Mononuclear cell (primary cell): Measurements from ENCODE around the gene PDE8B. TPM values are rescaled to one million over a fixed set of nuclear protein-coding genes. Genes with fewer than 3 reads are reported as not detected.
"Not testable (repeated sequence)": the region's sequence is repeated elsewhere in the genome, so short reads cannot be mapped to it uniquely, and the experiment has no call there.

Source experiments
- H3K27me3 ChIP-seq: 2 replicates; pipeline ENCODE4 v1.6.0; 2011; ENCODE audit warnings: low read length, control low read depth; ENCODE audit not compliant: insufficient read depth
- H3K4me1 ChIP-seq: 2 replicates; pipeline ENCODE4 v1.5.1; 2011; ENCODE audit warnings: mild to moderate bottlenecking, low read length, control low read depth; ENCODE audit not compliant: insufficient read depth
- H3K4me3 ChIP-seq: 2 replicates; pipeline ENCODE4 v1.5.1; 2011; ENCODE audit warnings: mild to moderate bottlenecking, low read length, moderate library complexity
- H3K9me3 ChIP-seq: 2 replicates; pipeline ENCODE4 v1.5.1; 2011; ENCODE audit warnings: low read depth, mild to moderate bottlenecking, control low read depth, low read length
- total RNA-seq: library from RNA; depleted of rRNA; stranded (reverse); fragments of >200 nt; gene quantifications from one replicate; pipeline ENCODE4 v1.2.3, GENCODE V29; 2012

The PDE8B gene
- total RNA-seq, 1 donor, result 0.21 TPM

GRCh38 chr5:77356740-77357139 lies 146.3 kb downstream of the PDE8B start:
- no peaks in the 10 kb centered on the region for H3K9me3 ChIP-seq
- H3K27me3 ChIP-seq, result no peaks in the 10 kb centered on the region
- no peaks in the 10 kb centered on the region for H3K4me1 ChIP-seq
- no peak overlapping the region for H3K4me3 ChIP-seq

- H3K4me3 ChIP-seq, result no peak overlapping the region
- H3K9me3 ChIP-seq, result no peaks in the 10 kb centered on the region
- H3K27me3 ChIP-seq, result no peaks in the 10 kb centered on the region
Measured at GRCh38 chr5:77358255-77359205, 148.1 kb downstream of the PDE8B start.

GRCh38 chr5:77359231-77359630 lies 148.8 kb downstream of the PDE8B start:
- H3K4me1 ChIP-seq, result no peaks in the 10 kb centered on the region
- no peaks in the 10 kb centered on the region for H3K27me3 ChIP-seq
- no peaks in the 10 kb centered on the region for H3K9me3 ChIP-seq
- no peak overlapping the region for H3K4me3 ChIP-seq

More at GRCh38 chr5:77358255-77359205, 148.1 kb downstream of the PDE8B start:
- H3K4me1 ChIP-seq, result no peaks in the 10 kb centered on the region

- no peak overlapping the region for H3K4me3 ChIP-seq
- no peaks in the 10 kb centered on the region for H3K27me3 ChIP-seq
- no peaks in the 10 kb centered on the region for H3K9me3 ChIP-seq
- no peaks in the 10 kb centered on the region for H3K4me1 ChIP-seq
Measured at GRCh38 chr5:77360381-77360780, 149.9 kb downstream of the PDE8B start.

- Histone ChIP-seq H3K27me3 (no peaks in the 10 kb centered on the region), H3K4me1 (no peaks in the 10 kb centered on the region), H3K4me3 (no peak overlapping the region), H3K9me3 (no peaks in the 10 kb centered on the region)
Measured at GRCh38 chr5:77360973-77361372, 150.5 kb downstream of the PDE8B start.

GRCh38 chr5:77366717-77367500 lies 156.4 kb downstream of the PDE8B start:
- Histone ChIP-seq H3K4me1 (no peaks in the 10 kb centered on the region), H3K27me3 (no peaks in the 10 kb centered on the region), H3K4me3 (no peak overlapping the region), H3K9me3 (no peaks in the 10 kb centered on the region)

- H3K9me3 ChIP-seq, result no peaks in the 10 kb centered on the region
- no peaks in the 10 kb centered on the region for H3K27me3 ChIP-seq
Measured at GRCh38 chr5:77367741-77368140, 157.3 kb downstream of the PDE8B start.

GRCh38 chr5:77368367-77368766 lies 157.9 kb downstream of the PDE8B start:
- Histone ChIP-seq H3K27me3 (no peaks in the 10 kb centered on the region), H3K4me3 (no peak overlapping the region), H3K4me1 (no peaks in the 10 kb centered on the region), H3K9me3 (no peaks in the 10 kb centered on the region)

More at GRCh38 chr5:77367741-77368140, 157.3 kb downstream of the PDE8B start:
- H3K4me3 ChIP-seq, result no peak overlapping the region
- no peaks in the 10 kb centered on the region for H3K4me1 ChIP-seq

GRCh38 chr5:77369566-77369965 lies 159.1 kb downstream of the PDE8B start:
- Histone ChIP-seq H3K4me1 (no peaks in the 10 kb centered on the region), H3K27me3 (no peaks in the 10 kb centered on the region), H3K4me3 (no peak overlapping the region), H3K9me3 (no peaks in the 10 kb centered on the region)

GRCh38 chr5:77374686-77375085 lies 164.2 kb downstream of the PDE8B start:
- Histone ChIP-seq H3K9me3 (no peaks in the 10 kb centered on the region), H3K4me3 (no peak overlapping the region), H3K27me3 (no peaks in the 10 kb centered on the region), H3K4me1 (no peaks in the 10 kb centered on the region)

- Histone ChIP-seq H3K27me3 (no peaks in the 10 kb centered on the region), H3K4me3 (no peak overlapping the region), H3K9me3 (no peaks in the 10 kb centered on the region), H3K4me1 (no peaks in the 10 kb centered on the region)
Measured at GRCh38 chr5:77376609-77377300, 166.3 kb downstream of the PDE8B start.

- no peaks in the 10 kb centered on the region for H3K27me3 ChIP-seq
- H3K4me3 ChIP-seq, result no peak overlapping the region
- no peaks in the 10 kb centered on the region for H3K4me1 ChIP-seq
- H3K9me3 ChIP-seq, result no peaks in the 10 kb centered on the region
Measured at GRCh38 chr5:77379558-77380061, 169.1 kb downstream of the PDE8B start.

- H3K9me3 ChIP-seq, result no peaks in the 10 kb centered on the region
- H3K4me3 ChIP-seq, result no peak overlapping the region
- H3K27me3 ChIP-seq, result no peaks in the 10 kb centered on the region
- H3K4me1 ChIP-seq, result no peaks in the 10 kb centered on the region
Measured at GRCh38 chr5:77380636-77381035, 170.2 kb downstream of the PDE8B start.

GRCh38 chr5:77383336-77383735 lies 172.9 kb downstream of the PDE8B start:
- not testable (repeated sequence) for H3K4me1 ChIP-seq, H3K9me3 ChIP-seq, H3K4me3 ChIP-seq, H3K27me3 ChIP-seq

GRCh38 chr5:77386340-77386739 lies 175.9 kb downstream of the PDE8B start:
- not testable (repeated sequence) for H3K9me3 ChIP-seq, H3K27me3 ChIP-seq, H3K4me3 ChIP-seq, H3K4me1 ChIP-seq
